SU-DHL-6 (cell line): ENCODE results near the gene SIRPA.

ENCODE experiments used
- CTCF ChIP-seq: fragments of 200-600 bp; sonication (generic); IDR thresholded peaks from one replicate; pipeline ENCODE4 v1.5.1; 2017; ENCODE audit warnings: antibody characterized with exemption, mild to moderate bottlenecking, low read length, moderate library complexity; ENCODE audit not compliant: insufficient read depth, poor library complexity, severe bottlenecking
- EZH2phosphoT487 ChIP-seq: fragments of 200-600 bp; sonication (generic), shearing (Covaris generic); conservative IDR thresholded peaks from 2 replicates; pipeline ENCODE4 v1.6.1; 2018; ENCODE audit warnings: mild to moderate bottlenecking, antibody characterized with exemption, low read length, moderate library complexity, mixed read lengths

DNA sequence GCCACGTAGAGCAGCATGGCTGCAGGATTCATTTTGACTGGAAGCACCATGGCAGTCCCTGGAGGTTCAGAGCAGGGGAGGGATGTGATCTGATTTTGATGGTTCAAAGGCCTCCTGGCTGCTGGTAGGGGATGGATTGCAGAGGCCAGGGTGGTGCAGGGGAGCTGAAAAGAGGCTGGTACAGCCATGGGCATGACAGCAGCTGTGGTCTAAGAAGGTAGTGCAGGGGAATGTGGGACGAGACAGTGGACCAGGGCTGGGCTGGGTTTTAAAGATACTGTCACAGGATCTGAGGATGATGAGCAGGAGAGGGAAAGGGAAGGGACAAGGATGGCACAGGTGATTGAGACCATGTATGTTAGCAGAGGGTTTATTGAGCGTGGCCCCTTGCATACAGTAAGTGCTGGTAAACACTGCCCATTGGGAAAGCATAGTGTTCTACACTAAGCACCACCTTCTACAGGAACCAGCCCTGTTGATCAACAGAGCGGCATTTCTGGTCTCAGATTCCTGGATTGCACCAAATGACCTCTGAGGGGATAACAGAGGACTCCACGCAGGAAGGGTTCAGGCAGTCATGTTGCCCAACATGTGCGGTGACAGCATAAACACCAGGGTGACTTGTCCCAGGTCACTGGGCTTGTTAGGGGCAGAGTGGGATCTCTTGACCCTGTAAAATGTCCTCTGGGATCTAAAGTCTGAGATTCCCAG, 14.5 kb upstream of the SIRPA start:
- TF ChIP-seq CTCF (no peak), EZH2phosphoT487 (no peak)
